CD4-positive, alpha-beta memory T cell (primary cell): ENCODE results near the gene RB1. TPM values are rescaled to one million over a fixed set of nuclear protein-coding genes. Genes with fewer than 3 reads are reported as not detected.

Experiments
- CTCF ChIA-PET: fragments of 350-600 bp; sonication (Branson Sonifier 250); formaldehyde crosslinking; loops from one replicate; lab custom pipeline; 2021; ENCODE audit warnings: inconsistent platforms; ENCODE audit not compliant: partially characterized antibody; lab: Charles Lee
- POLR2A ChIA-PET: fragments of 350-600 bp; sonication (Branson Sonifier 250); formaldehyde crosslinking; loops from one replicate; lab custom pipeline; 2021; ENCODE audit not compliant: partially characterized antibody; lab: Charles Lee
- DNase-seq, 5 donors: peaks; one replicate each; pipeline versions ENCODE4 v3.0.0 to v3.0.0-alpha.2; 2020 to 2022; ENCODE audit warnings: mixed read lengths in 1 of 5
- H3K27ac ChIP-seq: one replicate; pipeline ENCODE4 v1.7.0; 2013; ENCODE audit warnings: low read depth, low read length
- H3K27me3 ChIP-seq: 2 replicates; pipeline ENCODE4 v1.7.0; 2013; ENCODE audit warnings: mild to moderate bottlenecking, low read length, moderate library complexity; ENCODE audit not compliant: insufficient read depth
- H3K36me3 ChIP-seq: 2 replicates; pipeline ENCODE4 v1.7.0; 2013; ENCODE audit warnings: mild to moderate bottlenecking, low read length, moderate library complexity; ENCODE audit not compliant: insufficient read depth
- H3K4me1 ChIP-seq: 2 replicates; pipeline ENCODE4 v1.7.0; 2013; ENCODE audit warnings: mild to moderate bottlenecking, low read length, moderate library complexity; ENCODE audit not compliant: insufficient read depth
- H3K4me3 ChIP-seq, 2 donors: one replicate each; pipeline ENCODE4 v1.7.0; 2013; ENCODE audit warnings: low read length in 2 of 2, mild to moderate bottlenecking in 1 of 2
- H3K9me3 ChIP-seq, 2 donors: one replicate each; pipeline ENCODE4 v1.7.0; 2013; ENCODE audit warnings: low read length in 2 of 2, control low read depth in 1 of 2; ENCODE audit not compliant: control insufficient read depth in 1 of 2
- H3K27ac Mint-ChIP-seq, 7 donors: one replicate each; pipeline ENCODE4 v1.8.0; 2020 to 2021; ENCODE audit warnings: mixed read lengths in 7 of 7, mild to moderate bottlenecking in 6 of 7, inconsistent platforms in 3 of 7, moderate library complexity in 3 of 7
- H3K27me3 Mint-ChIP-seq, 2 donors: one replicate each; pipeline ENCODE4 v1.8.0; 2020 to 2021; ENCODE audit warnings: mixed read lengths in 2 of 2
- H3K36me3 Mint-ChIP-seq, 2 donors: one replicate each; pipeline ENCODE4 v1.8.0; 2020 to 2021; ENCODE audit warnings: mixed read lengths in 2 of 2, inconsistent platforms in 1 of 2, mild to moderate bottlenecking in 1 of 2
- H3K4me1 Mint-ChIP-seq, 4 donors: one replicate each; pipeline ENCODE4 v1.8.0; 2020 to 2021; ENCODE audit warnings: mixed read lengths in 4 of 4, mild to moderate bottlenecking in 1 of 4
- H3K4me3 Mint-ChIP-seq, 8 donors: one replicate each; pipeline ENCODE4 v1.8.0; 2020 to 2021; ENCODE audit warnings: mixed read lengths in 8 of 8, mild to moderate bottlenecking in 7 of 8, moderate library complexity in 6 of 8, inconsistent platforms in 3 of 8
- H3K9me3 Mint-ChIP-seq, 8 donors: one replicate each; pipeline ENCODE4 v1.8.0; 2020 to 2021; ENCODE audit warnings: mixed read lengths in 8 of 8, mild to moderate bottlenecking in 5 of 8, inconsistent platforms in 3 of 8, moderate library complexity in 1 of 8
- intact Hi-C: fragments of 100-400 bp; cut with micrococcal nuclease; formaldehyde crosslinking; loops from one replicate; pipeline ENCODE4 v1.15.1; 2023
- polyA plus RNA-seq, 2 donors: library from polyadenylated mRNA; unstranded; fragments of 300-500 nt; fragmentation: Illumina TruSeq; gene quantifications; one replicate each; pipeline ENCODE4 v1.2.3, GENCODE V29; 2021
- total RNA-seq, 2 experiments: library from RNA; stranded (reverse); gene quantifications; one replicate each; pipeline ENCODE4 v1.2.3, GENCODE V29; 2021

The RB1 gene
- total and polyA plus RNA-seq, 4 experiments from 2014 or later = 14.9 to 26.0 (median 20.1) TPM

DNA sequence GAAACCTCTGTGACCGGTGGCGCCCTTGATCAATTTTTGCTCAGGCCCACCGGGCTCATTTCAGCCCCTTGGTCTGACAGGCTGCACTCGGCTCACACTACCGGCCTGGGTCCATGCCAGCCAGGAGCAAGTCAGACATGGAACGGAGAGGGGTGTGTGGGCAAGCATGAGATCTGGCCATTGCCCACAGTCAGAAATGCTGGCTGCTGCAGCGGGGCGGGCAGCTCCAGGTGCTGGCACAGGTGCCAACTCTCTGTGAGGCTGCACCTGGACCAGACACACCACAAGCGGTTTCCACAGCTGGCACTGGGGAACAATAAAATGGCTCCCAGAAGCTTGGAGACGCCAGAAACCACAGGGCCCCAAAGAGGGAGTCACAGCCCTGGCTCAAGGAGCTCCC is 153.0 kb downstream of the RB1 start:
- Mint-ChIP-seq H3K27me3 (no peaks in the 10 kb centered on the region), H3K9me3 (peaks cover 0 to 11% (median 4%) of the 10 kb centered on the region in 8 donors), H3K27ac (no peak overlapping the region), H3K4me1 (peaks cover 6 to 7% (median 6%) of the 10 kb centered on the region in 4 donors), H3K4me3 (no peak overlapping the region), H3K36me3 (peaks cover 61 to 66% of the 10 kb centered on the region in 2 donors)
- Histone ChIP-seq H3K27ac (no peak overlapping the region), H3K4me3 (no peak overlapping the region), H3K9me3 (no peaks in the 10 kb centered on the region), H3K27me3 (no peaks in the 10 kb centered on the region), H3K36me3 (no peaks in the 10 kb centered on the region), H3K4me1 (no peaks in the 10 kb centered on the region)
- ChIA-PET CTCF (no interaction called here), POLR2A (no interaction called here)
- no peak for DNase-seq
- intact Hi-C loops = no loop called here

GRCh38 chr13:48457578-48458242 is 154.2 kb downstream of the RB1 start:
- intact Hi-C loops = no loop called here
- peaks cover 6 to 7% (median 7%) of the 10 kb centered on the region in 4 donors for H3K4me1 Mint-ChIP-seq
- DNase-seq = no peak
- peaks cover 57 to 62% of the 10 kb centered on the region in 2 donors for H3K36me3 Mint-ChIP-seq
- ChIA-PET POLR2A (interaction anchor here (1.3 kb wide), 1 partner anchor 49 kb away, joined by 4 read pairs; no protein-coding TSS in a partner anchor), CTCF (interaction anchor here (1.2 kb wide), 1 partner anchor 122 kb away, joined by 5 read pairs; no protein-coding TSS in a partner anchor)
- no peaks in the 10 kb centered on the region for H3K27me3 ChIP-seq
- H3K27me3 Mint-ChIP-seq = no peaks in the 10 kb centered on the region
- H3K9me3 Mint-ChIP-seq = no peaks in the 10 kb centered on the region
- H3K4me1 ChIP-seq = no peaks in the 10 kb centered on the region
- H3K9me3 ChIP-seq = no peaks in the 10 kb centered on the region
- H3K36me3 ChIP-seq = no peaks in the 10 kb centered on the region
- no peak overlapping the region for H3K27ac Mint-ChIP-seq
- H3K4me3 Mint-ChIP-seq = no peak overlapping the region
- H3K4me3 ChIP-seq = no peak overlapping the region
- no peak overlapping the region for H3K27ac ChIP-seq

DNA sequence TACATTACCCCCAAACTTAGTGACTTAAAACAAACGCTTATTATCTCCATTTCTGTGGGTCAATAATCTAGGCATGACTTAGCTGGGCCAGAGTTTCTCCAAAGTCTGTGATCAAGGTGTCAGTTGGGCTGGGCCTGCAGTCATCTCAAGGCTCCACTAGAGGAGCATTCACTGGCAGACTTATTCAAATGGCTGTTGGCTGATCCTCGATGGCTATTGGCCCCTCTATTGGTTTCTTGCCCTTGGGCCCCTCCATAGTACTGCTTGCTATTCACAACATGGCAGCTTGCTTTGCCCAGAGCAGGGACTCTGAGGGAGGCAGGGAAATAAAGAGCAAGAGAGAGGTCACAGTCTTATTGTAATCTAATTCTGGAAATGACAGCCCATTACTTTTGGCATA is 171.7 kb downstream of the RB1 start:
- H3K9me3 ChIP-seq = no peaks in the 10 kb centered on the region
- no peak for DNase-seq
- no peak overlapping the region for H3K27ac ChIP-seq
- CTCF ChIA-PET = interaction anchor here (0.6 to 1.0 kb wide), 3 partner anchors 10 to 112 kb away, joined by 3 read pairs; no protein-coding TSS in a partner anchor
- no peaks in the 10 kb centered on the region for H3K36me3 ChIP-seq
- Mint-ChIP-seq H3K27me3 (no peaks in the 10 kb centered on the region), H3K4me1 (peaks cover 0 to 7% (median 0%) of the 10 kb centered on the region in 4 donors), H3K9me3 (no peaks in the 10 kb centered on the region), H3K27ac (peak overlapping the region in 2 of 7 donors; percentile 42 to 59), H3K4me3 (no peak overlapping the region), H3K36me3 (peaks cover 38 to 41% of the 10 kb centered on the region in 2 donors)
- H3K27me3 ChIP-seq = no peaks in the 10 kb centered on the region
- H3K4me3 ChIP-seq = no peak overlapping the region
- POLR2A ChIA-PET = interaction anchor here (0.6 kb wide), 1 partner anchor 60 kb away, joined by 3 read pairs; no protein-coding TSS in a partner anchor
- H3K4me1 ChIP-seq = no peaks in the 10 kb centered on the region
- intact Hi-C loops = no loop called here

GRCh38 chr13:48476215-48476614 is 172.7 kb downstream of the RB1 start:
- no peaks in the 10 kb centered on the region for H3K9me3 ChIP-seq
- POLR2A ChIA-PET = interaction anchor here (0.8 kb wide), 1 partner anchor 58 kb away, joined by 3 read pairs; no protein-coding TSS in a partner anchor

DNA sequence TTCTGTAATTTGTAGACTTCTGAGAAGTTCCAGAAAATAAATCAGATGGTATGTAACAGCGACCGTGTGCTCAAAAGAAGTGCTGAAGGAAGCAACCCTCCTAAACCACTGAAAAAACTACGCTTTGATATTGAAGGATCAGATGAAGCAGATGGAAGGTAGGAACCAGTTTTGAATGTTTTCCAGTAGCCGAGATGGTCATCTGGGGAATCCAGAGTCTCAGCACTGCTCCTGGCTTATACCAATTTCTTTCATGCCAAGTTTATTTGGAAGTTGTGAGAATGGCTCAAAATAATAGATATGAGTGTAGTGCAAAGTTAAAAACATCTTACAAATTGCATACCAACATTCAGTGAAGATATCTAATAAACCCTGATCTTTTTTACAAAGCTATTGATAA is 173.1 kb downstream of the RB1 start:
- no peaks in the 10 kb centered on the region for H3K9me3 ChIP-seq
- Mint-ChIP-seq H3K9me3 (no peaks in the 10 kb centered on the region), H3K27me3 (no peaks in the 10 kb centered on the region), H3K4me3 (no peak overlapping the region), H3K4me1 (peaks cover 0 to 7% (median 0%) of the 10 kb centered on the region in 4 donors), H3K27ac (no peak overlapping the region), H3K36me3 (peaks cover 38 to 40% of the 10 kb centered on the region in 2 donors)
- H3K27ac ChIP-seq = no peak overlapping the region
- DNase-seq = no peak
- H3K36me3 ChIP-seq = no peaks in the 10 kb centered on the region
- intact Hi-C loops = no loop called here
- CTCF ChIA-PET = interaction anchor here (1.2 kb wide), 1 partner anchor 75 kb away, joined by 3 read pairs; no protein-coding TSS in a partner anchor
- POLR2A ChIA-PET = interaction anchor here (0.8 kb wide), 1 partner anchor 57 kb away, joined by 3 read pairs; no protein-coding TSS in a partner anchor
- no peaks in the 10 kb centered on the region for H3K27me3 ChIP-seq
- no peaks in the 10 kb centered on the region for H3K4me1 ChIP-seq
- H3K4me3 ChIP-seq = no peak overlapping the region

More at GRCh38 chr13:48476215-48476614, 172.7 kb downstream of the RB1 start:
- no peak for DNase-seq
- Histone ChIP-seq H3K4me3 (no peak overlapping the region), H3K27me3 (no peaks in the 10 kb centered on the region), H3K4me1 (no peaks in the 10 kb centered on the region), H3K27ac (no peak overlapping the region), H3K36me3 (no peaks in the 10 kb centered on the region)
- Mint-ChIP-seq H3K4me3 (no peak overlapping the region), H3K36me3 (peaks cover 38 to 41% of the 10 kb centered on the region in 2 donors), H3K4me1 (peaks cover 0 to 7% (median 0%) of the 10 kb centered on the region in 4 donors), H3K27me3 (no peaks in the 10 kb centered on the region), H3K27ac (peak overlapping the region in 3 of 7 donors; percentile 14 to 74 (median 22)), H3K9me3 (no peaks in the 10 kb centered on the region)
- CTCF ChIA-PET = interaction anchor here (0.8 to 1.2 kb wide), 3 partner anchors 10 to 118 kb away, joined by 3 read pairs; no protein-coding TSS in a partner anchor
- intact Hi-C loops = no loop called here

- CTCF ChIA-PET = no interaction called here
- peak overlapping the region in 1 of 7 donors; percentile 37 for H3K27ac Mint-ChIP-seq
- Histone ChIP-seq H3K4me3 (no peak overlapping the region), H3K4me1 (no peaks in the 10 kb centered on the region), H3K27me3 (no peaks in the 10 kb centered on the region), H3K36me3 (no peaks in the 10 kb centered on the region), H3K9me3 (no peaks in the 10 kb centered on the region), H3K27ac (no peak overlapping the region)
- no peak overlapping the region for H3K4me3 Mint-ChIP-seq
- no peaks in the 10 kb centered on the region for H3K27me3 Mint-ChIP-seq
- POLR2A ChIA-PET = interaction anchor here (0.8 kb wide), 1 partner anchor 56 kb away, joined by 3 read pairs; no protein-coding TSS in a partner anchor
- H3K4me1 Mint-ChIP-seq = peaks cover 1 to 7% (median 2%) of the 10 kb centered on the region in 4 donors
- peaks cover 39% of the 10 kb centered on the region in 2 donors for H3K36me3 Mint-ChIP-seq
- intact Hi-C loops = no loop called here
- DNase-seq = no peak
- H3K9me3 Mint-ChIP-seq = no peaks in the 10 kb centered on the region
Measured at GRCh38 chr13:48477191-48477855, 173.8 kb downstream of the RB1 start.

- intact Hi-C loops = no loop called here
- H3K27me3 Mint-ChIP-seq = no peaks in the 10 kb centered on the region
- no peaks in the 10 kb centered on the region for H3K9me3 Mint-ChIP-seq
Measured at GRCh38 chr13:48478391-48478790, 174.8 kb downstream of the RB1 start.

More at GRCh38 chr13:48478391-48478790, 174.8 kb downstream of the RB1 start:
- no peak overlapping the region for H3K4me3 Mint-ChIP-seq
- H3K9me3 ChIP-seq = no peaks in the 10 kb centered on the region
- H3K27ac ChIP-seq = no peak overlapping the region
- CTCF ChIA-PET = no interaction called here
- H3K4me1 ChIP-seq = no peaks in the 10 kb centered on the region
- peaks cover 45 to 47% of the 10 kb centered on the region in 2 donors for H3K36me3 Mint-ChIP-seq
- DNase-seq = no peak
- no peak overlapping the region for H3K4me3 ChIP-seq
- H3K36me3 ChIP-seq = no peaks in the 10 kb centered on the region
- POLR2A ChIA-PET = no interaction called here
- no peak overlapping the region for H3K27ac Mint-ChIP-seq
- H3K27me3 ChIP-seq = no peaks in the 10 kb centered on the region
- peaks cover 8 to 11% (median 9%) of the 10 kb centered on the region in 4 donors for H3K4me1 Mint-ChIP-seq
